ENCODE measurements around the gene HERC3. TPM values are rescaled to one million over a fixed set of nuclear protein-coding genes. Genes with fewer than 3 reads are reported as not detected.

The HERC3 gene
- total and polyA plus RNA-seq, 2 of the 13 experiments (the other 11 are each of a cell fraction or from before 2014, with no cell fraction given) = 3.8 to 6.2 TPM

DNA sequence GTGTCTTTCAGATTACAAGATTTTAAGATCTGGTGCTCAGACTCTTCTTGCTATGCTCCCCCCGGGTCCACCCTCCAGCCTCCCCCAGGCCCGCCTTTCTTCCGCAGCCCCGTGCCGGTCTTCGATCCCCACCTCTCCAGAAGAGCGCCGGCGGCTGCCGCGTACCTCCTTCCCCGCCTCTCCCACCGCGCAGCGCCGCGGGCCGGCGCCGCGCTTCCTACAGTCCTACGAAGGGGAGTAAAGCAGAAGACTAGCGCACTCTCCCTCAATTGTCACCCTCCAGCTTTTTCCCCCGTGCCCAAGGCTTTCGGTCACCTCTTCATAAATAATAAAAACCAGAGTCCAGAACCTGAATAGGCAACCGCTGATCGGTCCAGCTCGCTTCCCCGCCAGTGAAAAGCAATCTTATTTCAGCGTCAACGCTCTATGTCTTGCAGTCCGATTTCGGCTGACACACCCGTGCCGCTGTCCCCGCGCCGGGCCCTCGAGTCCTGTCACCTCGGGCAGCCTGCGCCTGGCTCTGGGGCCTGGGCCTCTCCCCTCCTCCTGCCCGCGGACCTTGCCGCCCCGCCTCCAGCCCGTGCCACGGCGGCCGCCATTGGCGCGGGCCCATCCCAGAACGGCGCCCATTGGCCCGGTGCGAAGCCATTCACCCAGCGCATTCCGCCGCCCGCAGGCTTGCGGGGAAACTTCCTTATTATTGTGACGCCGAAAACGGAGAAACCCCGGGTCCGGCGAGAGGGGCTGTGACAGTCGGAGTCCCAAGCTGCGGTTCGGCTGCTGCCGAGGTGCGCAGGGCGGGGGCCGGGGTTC, at the start of gene HERC3 (continued):
- TF ChIP-seq, protein P1, sequence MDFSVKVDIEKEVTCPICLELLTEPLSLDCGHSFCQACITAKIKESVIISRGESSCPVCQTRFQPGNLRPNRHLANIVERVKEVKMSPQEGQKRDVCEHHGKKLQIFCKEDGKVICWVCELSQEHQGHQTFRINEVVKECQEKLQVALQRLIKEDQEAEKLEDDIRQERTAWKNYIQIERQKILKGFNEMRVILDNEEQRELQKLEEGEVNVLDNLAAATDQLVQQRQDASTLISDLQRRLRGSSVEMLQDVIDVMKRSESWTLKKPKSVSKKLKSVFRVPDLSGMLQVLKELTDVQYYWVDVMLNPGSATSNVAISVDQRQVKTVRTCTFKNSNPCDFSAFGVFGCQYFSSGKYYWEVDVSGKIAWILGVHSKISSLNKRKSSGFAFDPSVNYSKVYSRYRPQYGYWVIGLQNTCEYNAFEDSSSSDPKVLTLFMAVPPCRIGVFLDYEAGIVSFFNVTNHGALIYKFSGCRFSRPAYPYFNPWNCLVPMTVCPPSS (IDR thresholded peaks at IDR 0.05) = no peak
- TF ChIP-seq, protein P2, sequence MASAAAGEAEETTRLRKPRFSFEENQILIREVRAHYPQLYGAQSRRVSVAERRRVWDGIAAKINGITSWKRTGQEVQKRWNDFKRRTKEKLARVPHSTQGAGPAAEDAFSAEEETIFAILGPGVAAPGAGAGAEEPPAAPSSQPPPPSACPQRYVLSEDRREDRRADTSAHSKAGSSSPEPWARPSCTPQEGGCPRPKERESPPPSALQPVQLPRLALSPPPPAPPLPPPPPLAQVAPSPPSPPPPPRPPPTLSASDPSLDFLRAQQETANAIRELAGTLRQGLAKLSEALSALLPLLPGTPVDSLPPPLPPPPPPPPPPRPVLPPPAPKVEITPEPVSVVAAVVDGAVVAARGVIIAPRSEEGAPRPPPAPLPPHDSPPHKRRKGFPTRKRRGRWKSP (CRISPR knock-in tag; IDR thresholded peaks at IDR 0.05) = no peak; the same call in 1 of the 2 replicates
- TF ChIP-seq, protein P3, sequence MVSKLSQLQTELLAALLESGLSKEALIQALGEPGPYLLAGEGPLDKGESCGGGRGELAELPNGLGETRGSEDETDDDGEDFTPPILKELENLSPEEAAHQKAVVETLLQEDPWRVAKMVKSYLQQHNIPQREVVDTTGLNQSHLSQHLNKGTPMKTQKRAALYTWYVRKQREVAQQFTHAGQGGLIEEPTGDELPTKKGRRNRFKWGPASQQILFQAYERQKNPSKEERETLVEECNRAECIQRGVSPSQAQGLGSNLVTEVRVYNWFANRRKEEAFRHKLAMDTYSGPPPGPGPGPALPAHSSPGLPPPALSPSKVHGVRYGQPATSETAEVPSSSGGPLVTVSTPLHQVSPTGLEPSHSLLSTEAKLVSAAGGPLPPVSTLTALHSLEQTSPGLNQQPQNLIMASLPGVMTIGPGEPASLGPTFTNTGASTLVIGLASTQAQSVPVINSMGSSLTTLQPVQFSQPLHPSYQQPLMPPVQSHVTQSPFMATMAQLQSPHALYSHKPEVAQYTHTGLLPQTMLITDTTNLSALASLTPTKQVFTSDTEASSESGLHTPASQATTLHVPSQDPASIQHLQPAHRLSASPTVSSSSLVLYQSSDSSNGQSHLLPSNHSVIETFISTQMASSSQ (IDR thresholded peaks at IDR 0.05; ENCODE audit: low read depth) = no peak
- TF ChIP-seq, protein P3 (CRISPR knock-in tag; IDR thresholded peaks at IDR 0.05; ENCODE audit: borderline replicate concordance) = no peak
- TF ChIP-seq XBP1 (CRISPR knock-in tag; IDR thresholded peaks at IDR 0.05) (no peak), NFKBIZ (CRISPR knock-in tag; IDR thresholded peaks at IDR 0.05) (no peak), SNRNP70 (IDR thresholded peaks at IDR 0.05; ENCODE audit: low read depth, low read length) (no peak), HMG20A (CRISPR knock-in tag; IDR thresholded peaks at IDR 0.05; ENCODE audit: borderline replicate concordance) (no peak), ZNF460 (CRISPR knock-in tag; IDR thresholded peaks at IDR 0.05; ENCODE audit: borderline replicate concordance) (no peak), ZNF335 (CRISPR knock-in tag; IDR thresholded peaks at IDR 0.05) (no peak), NFE2 (CRISPR knock-in tag; IDR thresholded peaks at IDR 0.05) (no peak), SP4 (CRISPR knock-in tag; IDR thresholded peaks at IDR 0.05) (no peak), ZNF207 (IDR thresholded peaks at IDR 0.05; ENCODE audit: borderline replicate concordance) (no peak), SIN3B (IDR thresholded peaks at IDR 0.05; ENCODE audit: low read length) (no peak)
- TF ChIP-seq, protein P4, sequence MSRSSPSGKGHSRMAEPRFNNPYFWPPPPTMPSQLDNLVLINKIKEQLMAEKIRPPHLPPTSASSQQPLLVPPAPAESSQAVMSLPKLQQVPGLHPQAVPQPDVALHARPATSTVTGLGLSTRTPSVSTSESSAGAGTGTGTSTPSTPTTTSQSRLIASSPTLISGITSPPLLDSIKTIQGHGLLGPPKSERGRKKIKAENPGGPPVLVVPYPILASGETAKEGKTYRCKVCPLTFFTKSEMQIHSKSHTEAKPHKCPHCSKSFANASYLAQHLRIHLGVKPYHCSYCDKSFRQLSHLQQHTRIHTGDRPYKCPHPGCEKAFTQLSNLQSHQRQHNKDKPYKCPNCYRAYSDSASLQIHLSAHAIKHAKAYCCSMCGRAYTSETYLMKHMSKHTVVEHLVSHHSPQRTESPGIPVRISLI (CRISPR knock-in tag; IDR thresholded peaks at IDR 0.05; ENCODE audit: borderline replicate concordance) = no peak
- TF ChIP-seq, protein P5, sequence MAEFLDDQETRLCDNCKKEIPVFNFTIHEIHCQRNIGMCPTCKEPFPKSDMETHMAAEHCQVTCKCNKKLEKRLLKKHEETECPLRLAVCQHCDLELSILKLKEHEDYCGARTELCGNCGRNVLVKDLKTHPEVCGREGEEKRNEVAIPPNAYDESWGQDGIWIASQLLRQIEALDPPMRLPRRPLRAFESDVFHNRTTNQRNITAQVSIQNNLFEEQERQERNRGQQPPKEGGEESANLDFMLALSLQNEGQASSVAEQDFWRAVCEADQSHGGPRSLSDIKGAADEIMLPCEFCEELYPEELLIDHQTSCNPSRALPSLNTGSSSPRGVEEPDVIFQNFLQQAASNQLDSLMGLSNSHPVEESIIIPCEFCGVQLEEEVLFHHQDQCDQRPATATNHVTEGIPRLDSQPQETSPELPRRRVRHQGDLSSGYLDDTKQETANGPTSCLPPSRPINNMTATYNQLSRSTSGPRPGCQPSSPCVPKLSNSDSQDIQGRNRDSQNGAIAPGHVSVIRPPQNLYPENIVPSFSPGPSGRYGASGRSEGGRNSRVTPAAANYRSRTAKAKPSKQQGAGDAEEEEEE (CRISPR knock-in tag; IDR thresholded peaks at IDR 0.05; ENCODE audit: borderline replicate concordance) = no peak
- TF ChIP-seq, protein P6, sequence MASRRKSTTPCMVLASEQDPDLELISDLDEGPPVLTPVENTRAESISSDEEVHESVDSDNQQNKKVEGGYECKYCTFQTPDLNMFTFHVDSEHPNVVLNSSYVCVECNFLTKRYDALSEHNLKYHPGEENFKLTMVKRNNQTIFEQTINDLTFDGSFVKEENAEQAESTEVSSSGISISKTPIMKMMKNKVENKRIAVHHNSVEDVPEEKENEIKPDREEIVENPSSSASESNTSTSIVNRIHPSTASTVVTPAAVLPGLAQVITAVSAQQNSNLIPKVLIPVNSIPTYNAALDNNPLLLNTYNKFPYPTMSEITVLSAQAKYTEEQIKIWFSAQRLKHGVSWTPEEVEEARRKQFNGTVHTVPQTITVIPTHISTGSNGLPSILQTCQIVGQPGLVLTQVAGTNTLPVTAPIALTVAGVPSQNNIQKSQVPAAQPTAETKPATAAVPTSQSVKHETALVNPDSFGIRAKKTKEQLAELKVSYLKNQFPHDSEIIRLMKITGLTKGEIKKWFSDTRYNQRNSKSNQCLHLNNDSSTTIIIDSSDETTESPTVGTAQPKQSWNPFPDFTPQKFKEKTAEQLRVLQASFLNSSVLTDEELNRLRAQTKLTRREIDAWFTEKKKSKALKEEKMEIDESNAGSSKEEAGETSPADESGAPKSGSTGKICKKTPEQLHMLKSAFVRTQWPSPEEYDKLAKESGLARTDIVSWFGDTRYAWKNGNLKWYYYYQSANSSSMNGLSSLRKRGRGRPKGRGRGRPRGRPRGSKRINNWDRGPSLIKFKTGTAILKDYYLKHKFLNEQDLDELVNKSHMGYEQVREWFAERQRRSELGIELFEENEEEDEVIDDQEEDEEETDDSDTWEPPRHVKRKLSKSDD (CRISPR knock-in tag; IDR thresholded peaks at IDR 0.05; ENCODE audit: low read depth) = no peak
